ENCODE measurements around the gene DHRS7C. TPM values are rescaled to one million over a fixed set of nuclear protein-coding genes. Genes with fewer than 3 reads are reported as not detected.

Gene DHRS7C
- total RNA-seq, 6 experiments from 2014 or later = not detected

DNA sequence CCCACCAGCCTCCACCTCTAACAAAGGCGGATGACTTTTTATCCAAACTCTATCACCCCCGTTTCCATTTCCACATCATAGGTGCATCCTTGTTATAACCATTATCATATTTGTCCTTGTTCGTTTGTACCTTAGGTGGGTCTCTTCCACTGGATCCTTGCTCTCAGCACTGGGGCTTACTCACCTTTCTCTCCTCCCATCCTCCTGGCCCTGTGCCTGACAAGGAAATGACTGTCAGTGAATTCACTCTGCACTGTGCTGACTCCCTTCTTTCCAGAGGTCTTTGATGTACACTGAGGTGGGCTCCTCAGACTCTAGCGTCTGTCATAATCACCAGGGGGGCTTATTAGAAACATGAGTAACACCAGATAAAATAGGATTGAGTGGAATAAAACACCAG, 27.4 kb upstream of the DHRS7C start:
- 57% methylated on average over 4 of the region's 4 CpGs for WGBS (ENCODE audit: insufficient coverage, low coverage, low lambda C conversion rate, missing lambda C conversion rate)
- Histone ChIP-seq H3K9me3 (no peaks in the 10 kb centered on the region), H3K27me3 (no peaks in the 10 kb centered on the region), H3K27ac (no peak overlapping the region), H3K4me3 (no peak overlapping the region), H3K4me1 (no peaks in the 10 kb centered on the region), H3K36me3 (no peaks in the 10 kb centered on the region)
- intact Hi-C loops (cut with DNase I) = no loop called here
- ATAC-seq (no peak), DNase-seq (no peak)
- TF ChIP-seq, protein P1, sequence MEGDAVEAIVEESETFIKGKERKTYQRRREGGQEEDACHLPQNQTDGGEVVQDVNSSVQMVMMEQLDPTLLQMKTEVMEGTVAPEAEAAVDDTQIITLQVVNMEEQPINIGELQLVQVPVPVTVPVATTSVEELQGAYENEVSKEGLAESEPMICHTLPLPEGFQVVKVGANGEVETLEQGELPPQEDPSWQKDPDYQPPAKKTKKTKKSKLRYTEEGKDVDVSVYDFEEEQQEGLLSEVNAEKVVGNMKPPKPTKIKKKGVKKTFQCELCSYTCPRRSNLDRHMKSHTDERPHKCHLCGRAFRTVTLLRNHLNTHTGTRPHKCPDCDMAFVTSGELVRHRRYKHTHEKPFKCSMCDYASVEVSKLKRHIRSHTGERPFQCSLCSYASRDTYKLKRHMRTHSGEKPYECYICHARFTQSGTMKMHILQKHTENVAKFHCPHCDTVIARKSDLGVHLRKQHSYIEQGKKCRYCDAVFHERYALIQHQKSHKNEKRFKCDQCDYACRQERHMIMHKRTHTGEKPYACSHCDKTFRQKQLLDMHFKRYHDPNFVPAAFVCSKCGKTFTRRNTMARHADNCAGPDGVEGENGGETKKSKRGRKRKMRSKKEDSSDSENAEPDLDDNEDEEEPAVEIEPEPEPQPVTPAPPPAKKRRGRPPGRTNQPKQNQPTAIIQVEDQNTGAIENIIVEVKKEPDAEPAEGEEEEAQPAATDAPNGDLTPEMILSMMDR (IDR thresholded peaks at IDR 0.05) = no peak
- TF ChIP-seq POLR2A (IDR thresholded peaks at IDR 0.05) = no peak

DNA sequence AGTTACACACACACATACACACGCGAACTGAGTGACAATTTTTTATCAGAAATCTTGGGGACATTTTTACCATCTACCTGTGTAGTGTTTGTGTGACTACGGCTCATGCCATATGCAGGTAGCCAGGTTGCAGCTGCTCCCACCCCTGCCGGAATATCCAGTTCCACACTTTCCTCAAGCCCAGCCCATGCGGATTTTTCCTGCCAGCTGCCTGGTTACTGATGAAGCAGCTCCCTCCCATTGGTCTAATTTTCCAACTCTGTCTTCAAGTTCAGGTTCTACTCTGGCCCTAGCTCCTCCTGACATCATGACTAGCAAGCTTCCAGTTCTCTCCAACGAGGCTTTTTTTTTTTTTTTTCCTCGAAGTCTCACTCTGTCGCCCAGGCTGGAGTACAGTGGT, 25.7 kb upstream of the DHRS7C start:
- DNase-seq = no peak
- no peak overlapping the region for H3K4me3 ChIP-seq
- WGBS (ENCODE audit: insufficient coverage, low coverage, low lambda C conversion rate, missing lambda C conversion rate) = 47% methylated on average over 7 of the region's 8 CpGs
- H3K4me1 ChIP-seq = no peaks in the 10 kb centered on the region
- no peaks in the 10 kb centered on the region for H3K27me3 ChIP-seq
- ATAC-seq = peak in 3 of 4 donors; percentile 32 to 46 (median 38)
- no peak for TF ChIP-seq POLR2A (IDR thresholded peaks at IDR 0.05)
- TF ChIP-seq, protein P1 (IDR thresholded peaks at IDR 0.05) = no peak
- H3K27ac ChIP-seq = no peak overlapping the region
- intact Hi-C loops (cut with DNase I) = no loop called here
- no peaks in the 10 kb centered on the region for H3K36me3 ChIP-seq
- H3K9me3 ChIP-seq = no peaks in the 10 kb centered on the region

DNA sequence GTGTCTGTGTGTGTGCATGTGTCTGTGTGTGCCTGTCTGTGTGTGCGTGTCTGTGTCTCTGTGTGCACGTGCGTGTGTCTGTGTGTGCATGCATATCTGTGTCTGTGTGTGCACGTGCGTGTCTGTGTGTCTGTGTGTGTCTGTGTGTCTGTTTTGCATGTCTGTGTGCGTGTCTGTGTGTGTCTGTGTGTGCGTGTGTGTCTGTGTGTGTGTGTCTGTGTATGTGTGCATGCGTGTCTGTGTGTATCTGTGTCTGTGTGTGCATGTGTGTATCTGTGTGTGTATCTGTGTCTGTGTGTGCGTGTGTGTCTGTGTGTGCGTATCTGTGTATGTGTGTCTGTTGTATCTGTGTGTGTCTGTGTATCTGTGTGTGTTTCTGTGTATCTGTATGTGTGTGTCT, 25.1 kb upstream of the DHRS7C start:
- Histone ChIP-seq H3K4me3 (no peak overlapping the region), H3K36me3 (no peaks in the 10 kb centered on the region), H3K9me3 (no peaks in the 10 kb centered on the region), H3K4me1 (no peaks in the 10 kb centered on the region), H3K27me3 (no peaks in the 10 kb centered on the region), H3K27ac (no peak overlapping the region)
- intact Hi-C loops (cut with DNase I) = no loop called here
- DNase-seq (no peak), ATAC-seq (no peak)
- TF ChIP-seq, protein P1 (IDR thresholded peaks at IDR 0.05) = no peak
- no peak for TF ChIP-seq POLR2A (IDR thresholded peaks at IDR 0.05)
- WGBS (ENCODE audit: insufficient coverage, low coverage, low lambda C conversion rate, missing lambda C conversion rate) = 72% methylated on average over 8 of the region's 10 CpGs

DNA sequence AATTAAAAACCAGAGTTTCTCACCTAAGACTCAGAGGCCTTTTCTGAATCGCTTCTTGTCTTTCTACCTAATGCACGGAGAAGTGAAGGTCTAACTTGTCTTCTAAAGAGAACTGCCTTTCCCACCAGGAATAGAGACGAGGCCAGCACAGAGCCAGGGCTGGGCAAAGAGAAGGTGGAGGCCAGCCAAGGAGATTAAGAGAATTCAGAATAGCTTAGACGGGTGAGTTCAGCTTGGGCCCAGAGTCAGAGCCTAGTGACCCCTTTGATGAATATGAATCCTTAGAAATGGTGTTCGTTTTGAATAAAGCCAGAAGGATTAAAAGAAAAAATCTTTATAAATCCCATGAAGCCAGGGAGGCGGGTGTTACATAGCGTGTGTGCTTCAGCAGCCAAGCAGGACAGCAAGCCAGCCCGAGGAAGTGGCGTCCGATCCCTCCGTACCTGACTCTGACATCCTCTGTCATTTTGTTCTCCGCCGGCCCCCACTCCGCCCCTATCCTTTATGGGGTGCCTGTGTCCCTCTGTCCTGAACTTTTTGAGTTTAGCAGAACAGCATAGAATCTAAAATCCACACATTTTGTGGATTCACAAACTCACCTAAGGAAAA, 23.0 kb upstream of the DHRS7C start:
- Histone ChIP-seq H3K9me3 (no peaks in the 10 kb centered on the region), H3K4me1 (no peaks in the 10 kb centered on the region), H3K27ac (no peak overlapping the region), H3K4me3 (no peak overlapping the region), H3K27me3 (no peaks in the 10 kb centered on the region), H3K36me3 (no peaks in the 10 kb centered on the region)
- 59% methylated on average over 14 of the region's 14 CpGs for WGBS (ENCODE audit: insufficient coverage, low coverage, low lambda C conversion rate, missing lambda C conversion rate)
- ATAC-seq (no peak), DNase-seq (no peak)
- intact Hi-C loops (cut with DNase I) = no loop called here
- TF ChIP-seq, protein P1 (IDR thresholded peaks at IDR 0.05) = no peak
- no peak for TF ChIP-seq POLR2A (IDR thresholded peaks at IDR 0.05)

DNA sequence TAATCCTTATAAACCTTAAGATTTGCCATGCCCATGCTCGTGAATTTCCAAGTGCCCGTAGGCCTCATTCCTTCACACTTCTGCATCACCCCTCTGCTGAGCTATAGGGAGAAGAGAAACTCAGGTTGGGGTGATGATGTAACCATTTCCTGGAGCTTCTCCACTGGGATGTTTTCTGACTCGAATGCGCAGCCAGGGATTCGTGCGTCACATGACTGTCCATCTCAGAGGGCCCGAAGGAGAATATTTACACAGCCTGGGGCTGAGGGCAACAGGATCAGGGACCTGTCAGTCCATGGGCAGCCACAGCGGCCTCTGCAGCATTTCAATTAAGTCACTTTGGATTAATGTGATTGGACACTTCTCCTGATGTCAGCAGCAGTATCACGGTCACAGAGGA, 21.8 kb upstream of the DHRS7C start:
- no peaks in the 10 kb centered on the region for H3K9me3 ChIP-seq
- no peaks in the 10 kb centered on the region for H3K27me3 ChIP-seq

More for the DNA sequence above, 21.8 kb upstream of the DHRS7C start:
- no peak for TF ChIP-seq POLR2A (IDR thresholded peaks at IDR 0.05)
- TF ChIP-seq, protein P1 (IDR thresholded peaks at IDR 0.05) = no peak
- WGBS (ENCODE audit: insufficient coverage, low coverage, low lambda C conversion rate, missing lambda C conversion rate) = 46% methylated on average over 5 of the region's 9 CpGs
- ATAC-seq (no peak), DNase-seq (no peak)
- H3K27ac ChIP-seq = no peak overlapping the region
- no peak overlapping the region for H3K4me3 ChIP-seq
- no peaks in the 10 kb centered on the region for H3K4me1 ChIP-seq
- intact Hi-C loops (cut with DNase I) = no loop called here
- H3K36me3 ChIP-seq = no peaks in the 10 kb centered on the region
